Renal cortex interstitium (tissue), 11 donors: ENCODE data around the gene FNDC3A. TPM values are rescaled to one million over a fixed set of nuclear protein-coding genes. Genes with fewer than 3 reads are reported as not detected.
"Not testable (repeated sequence)": the region's sequence is repeated elsewhere in the genome, so short reads cannot be mapped to it uniquely, and the experiment has no call there.

ENCODE experiments used
- DNase-seq, 11 donors: peaks; one replicate each; pipeline ENCODE4 v3.0.0-alpha.2; 2013; ENCODE audit warnings: low read depth in 9 of 11, low spot score in 4 of 11; ENCODE audit errors: extremely low read depth in 1 of 11
- polyA plus RNA-seq, 3 donors: library from polyadenylated mRNA; unstranded; fragments of 120-200 nt; gene quantifications; one replicate each; pipeline ENCODE4 v1.2.1, GENCODE V29; 2013; ENCODE audit not compliant: insufficient read length in 3 of 3

FNDC3A gene
- polyA plus RNA-seq, 3 donors: 71.0 to 88.5 (median 86.9) TPM

GRCh38 chr13:49110122-49110912, 134.6 kb downstream of the FNDC3A start:
- peak; percentile 70 to 91 (median 83) for DNase-seq

GRCh38 chr13:49110913-49111170, 135.1 kb downstream of the FNDC3A start:
- DNase-seq: no peak

- DNase-seq: no peak
These were observed 137.2 kb downstream of the FNDC3A start for GRCh38 chr13:49112782-49113525.

GRCh38 chr13:49113526-49114286, 138.0 kb downstream of the FNDC3A start:
- no peak for DNase-seq

- no peak for DNase-seq
These were observed 141.2 kb downstream of the FNDC3A start for GRCh38 chr13:49116873-49117272.

- DNase-seq: not testable (repeated sequence)
These were observed 142.7 kb downstream of the FNDC3A start for GRCh38 chr13:49118455-49118854.

- DNase-seq: no peak
These were observed 149.1 kb downstream of the FNDC3A start for GRCh38 chr13:49124693-49125304.

GRCh38 chr13:49125964-49126524, 150.3 kb downstream of the FNDC3A start:
- DNase-seq: no peak

- DNase-seq: no peak
These were observed 156.8 kb downstream of the FNDC3A start for GRCh38 chr13:49132479-49133002.

GRCh38 chr13:49134305-49134704, 158.6 kb downstream of the FNDC3A start:
- DNase-seq: no peak

- DNase-seq: not testable (repeated sequence)
These were observed 161.5 kb downstream of the FNDC3A start for GRCh38 chr13:49137138-49137643.

- no peak for DNase-seq
These were observed 165.3 kb downstream of the FNDC3A start for GRCh38 chr13:49140910-49141611.

- no peak for DNase-seq
These were observed 171.2 kb downstream of the FNDC3A start for GRCh38 chr13:49146950-49147355.

- DNase-seq: no peak
These were observed 172.7 kb downstream of the FNDC3A start for GRCh38 chr13:49148405-49148804.

- DNase-seq: not testable (repeated sequence)
These were observed 182.4 kb downstream of the FNDC3A start for GRCh38 chr13:49157955-49158584.

GRCh38 chr13:49163162-49163561, 187.4 kb downstream of the FNDC3A start:
- DNase-seq: not testable (repeated sequence)

- no peak for DNase-seq
These were observed 189.0 kb downstream of the FNDC3A start for GRCh38 chr13:49164712-49165111.
